Measurements from ENCODE around the gene TRIM40.

DNA sequence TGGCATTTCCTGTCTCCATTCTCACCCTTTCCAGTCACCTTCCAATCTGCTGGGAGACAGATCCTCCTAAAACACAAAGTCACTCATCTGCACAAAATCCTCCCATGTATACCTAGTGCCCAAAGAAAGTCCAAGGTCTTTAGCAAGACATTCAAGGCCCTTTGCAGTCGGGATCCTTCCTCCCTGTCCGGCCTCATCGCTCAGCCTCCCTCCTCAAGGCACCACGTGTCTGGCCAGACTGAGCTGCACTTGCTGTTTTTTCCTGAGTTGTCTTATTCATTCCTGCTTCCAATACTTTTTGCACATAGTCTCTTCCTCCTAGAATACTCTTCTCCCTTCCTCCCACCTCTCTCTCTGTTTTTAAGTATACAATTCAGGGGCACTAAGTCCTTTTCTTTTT lies 28.8 kb downstream of the TRIM40 start:
- TF ChIP-seq CTCF (IDR thresholded peaks at IDR 0.05; ENCODE audit: low read depth, low read length) (no peak), POLR2A (IDR thresholded peaks at IDR 0.05; ENCODE audit: extremely low read depth, insufficient read length) (no peak)
